Heart right ventricle (tissue), 16 donors: ENCODE measurements around the gene CRIP3. TPM values are rescaled to one million over a fixed set of nuclear protein-coding genes. Genes with fewer than 3 reads are reported as not detected.

Experiments used
- ATAC-seq, 8 donors: fragments of 200-7000 bp; cut with Tn5 transposase; one replicate each; pipeline ENCODE4 v1.9.1; 2020; ENCODE audit warnings: mild to moderate bottlenecking in 8 of 8, moderate library complexity in 8 of 8, moderate number of reproducible peaks in 1 of 8
- DNase-seq, 2 donors: peaks; one replicate each; pipeline ENCODE4 v3.0.0-alpha.2; 2020
- H3K27ac ChIP-seq, 10 donors: fragments of 200-600 bp; sonication (generic) in 2 of 10; one replicate each; pipeline versions ENCODE4 v1.5.0 to v1.8.0; 2020 to 2022; ENCODE audit warnings: mild to moderate bottlenecking in 3 of 10
- H3K27me3 ChIP-seq, 7 donors: fragments of 200-600 bp; one replicate each; pipeline ENCODE4 v1.8.0; 2021 to 2022; ENCODE audit warnings: mild to moderate bottlenecking in 2 of 7
- H3K36me3 ChIP-seq, 9 donors: fragments of 200-600 bp; sonication (generic) in 1 of 9; one replicate each; pipeline versions ENCODE4 v1.5.0 to v1.8.0; 2020 to 2022; ENCODE audit warnings: mild to moderate bottlenecking in 2 of 9
- H3K4me1 ChIP-seq, 9 donors: fragments of 200-600 bp; sonication (generic) in 1 of 9; one replicate each; pipeline versions ENCODE4 v1.5.0 to v1.8.0; 2020 to 2022; ENCODE audit warnings: mild to moderate bottlenecking in 4 of 9
- H3K4me3 ChIP-seq, 10 donors: fragments of 200-600 bp; sonication (generic) in 2 of 10; one replicate each; pipeline versions ENCODE4 v1.5.0 to v1.8.0; 2020 to 2022; ENCODE audit warnings: mild to moderate bottlenecking in 7 of 10, moderate library complexity in 2 of 10
- H3K9me3 ChIP-seq, 11 donors: fragments of 200-600 bp in 10 of 11; sonication (generic) in 2 of 11; one replicate each; pipeline versions ENCODE4 v1.5.0 to v1.8.0; 2013 to 2022; ENCODE audit warnings: mild to moderate bottlenecking in 2 of 11, control low read depth in 1 of 11, moderate library complexity in 1 of 11
- CTCF ChIP-seq, 9 donors: fragments of 200-600 bp; sonication (generic) in 2 of 9; IDR thresholded peaks; one replicate each; pipeline versions ENCODE4 v1.5.0 to v1.8.0; 2021 to 2022; ENCODE audit warnings: antibody characterized with exemption in 9 of 9, mild to moderate bottlenecking in 5 of 9, moderate library complexity in 1 of 9
- WGBS, 2 donors: extraction: QIAGEN DNeasy Blood & Tissue Kit; methylation state at CpG; one replicate each; pipeline ENCODE4 v1.1.7; 2013; ENCODE audit warnings: inconsistent platforms in 1 of 2; 5-methylcytosine and 5-hydroxymethylcytosine counted together
- intact Hi-C, 10 donors: fragments of 100-400 bp; cut with DNase I; formaldehyde crosslinking; loops; one replicate each; pipeline versions ENCODE4 v1.11.1 to v1.14.2; 2022
- polyA plus RNA-seq, 2 donors: library from polyadenylated mRNA; stranded (reverse); fragments of 200-250 nt; gene quantifications; one replicate each; pipeline ENCODE4 v1.2.3, GENCODE V29; 2013
- total RNA-seq, 10 donors: library from RNA; stranded (reverse); fragmentation: NEBNext Ultra II Directional in 3 of 10; extraction: Animal tissue kit (Norgen Biotek cat#: 25700) in 3 of 10; gene quantifications; one replicate each; pipeline versions ENCODE4 v1.2.1 to v1.2.4, GENCODE V29; 2021 to 2023
- donor health status: Arrhythmogenic right ventricular cardiomyopathy.
- donor health status: ischemic (EF 13 %, LVEDD 7.1; RV severe dilation, severe dysfunction).
- donor health status: healthy with polysubstance abuse.
- donor health status: DM: no; HTN: yes; CAD: no.
- donor health status: DM: no; HTN: no; CAD: no.
- donor health status: ischemic (EF 25% LVEDD 6.9; RV normal size, moderate dysfunction).
- donor health status: ischemic (EF 25% LVEDD 5.7; RV mildly dilated, moderate dysfunction).
- donor health status: healthy.
- donor health status: DM: yes; HTN: yes; CAD: no.
- donor health status: Ischemic cardiomyopathy.
- donor health status: ischemic (EF 35%, LVEDD 5.7; RV mildly dilated, moderate dysfunction).
- donor health status: nonischemic (EF 11% LVEDD 7.7; RV severe dilation, severe dysfunction).
- donor health status: DM: yes; HTN: yes; CAD: no.
- donor health status: PGD.
- donor health status: ischemic (EF 29% LVEDD 5.4; RV normal size, mild dysfunction).
- donor health status: nonischemic (EF 23%, LVEDD 6.1; RV moderate dilation, normal function).

CRIP3 gene
- total and polyA plus RNA-seq, 12 donors, result 2.7 to 84.5 (median 26.3) TPM

GRCh38 chr6:43257367-43258145, 51.1 kb downstream of the CRIP3 start:
- ATAC-seq (no peak), DNase-seq (no peak)
- H3K4me3 ChIP-seq, result no peak overlapping the region
- WGBS, 2 donors, result 81 to 82% methylated on average over 12 of the region's 12 CpGs
- H3K27ac ChIP-seq, result no peak overlapping the region
- intact Hi-C loops, result no loop called here
- H3K9me3 ChIP-seq, result no peaks in the 10 kb centered on the region
- peaks cover 0 to 9% (median 0%) of the 10 kb centered on the region in 9 donors for H3K4me1 ChIP-seq
- no peak for TF ChIP-seq CTCF (IDR thresholded peaks at IDR 0.05)
- H3K36me3 ChIP-seq, result no peaks in the 10 kb centered on the region
- H3K27me3 ChIP-seq, result peaks cover 0 to 14% (median 9%) of the 10 kb centered on the region in 7 donors

DNA sequence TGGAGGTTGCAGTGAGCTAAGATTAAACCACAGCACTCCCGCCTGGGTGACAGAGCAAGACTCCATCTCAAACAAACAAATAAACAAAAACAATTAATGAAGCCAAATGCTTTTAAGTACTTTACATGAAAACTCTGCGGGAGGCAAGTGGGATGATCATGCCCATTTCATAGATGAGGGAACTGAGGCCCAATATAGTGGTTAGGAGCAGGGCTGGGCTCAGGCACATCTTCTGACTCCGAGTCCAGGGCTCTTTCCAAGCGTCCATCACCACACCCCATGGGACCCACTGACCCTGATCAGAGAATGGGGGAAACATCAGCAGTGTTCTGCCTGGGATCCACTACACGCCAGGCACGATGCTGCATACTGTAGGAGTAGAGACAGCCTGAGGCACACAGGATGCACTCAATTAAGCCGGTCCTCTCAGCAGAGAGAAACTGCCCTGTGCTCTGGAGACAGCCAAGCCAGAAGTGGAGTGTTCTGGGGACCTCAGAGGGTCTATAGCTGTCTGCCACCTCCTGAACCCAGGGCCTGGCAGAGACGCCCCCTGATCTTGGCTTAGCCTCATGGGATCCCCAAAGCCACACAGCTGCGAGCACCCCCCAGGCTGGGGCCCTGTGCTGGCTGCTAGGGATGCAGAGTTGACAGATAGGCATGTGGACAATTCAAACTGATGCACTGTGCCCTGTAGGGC, 51.8 kb downstream of the CRIP3 start:
- ATAC-seq, result no peak
- Histone ChIP-seq H3K27me3 (peaks cover 0 to 16% (median 11%) of the 10 kb centered on the region in 7 donors), H3K4me1 (peaks cover 0 to 9% (median 0%) of the 10 kb centered on the region in 9 donors), H3K4me3 (no peak overlapping the region), H3K27ac (no peak overlapping the region), H3K36me3 (no peaks in the 10 kb centered on the region), H3K9me3 (no peaks in the 10 kb centered on the region)
- WGBS, 2 donors, result 85% methylated on average over 9 of the region's 9 CpGs
- TF ChIP-seq CTCF (IDR thresholded peaks at IDR 0.05), result no peak
- DNase-seq, result no peak
- intact Hi-C loops, result no loop called here

Other genes with a start within 250 kb of the CRIP3 start
- 100 to 1,000 TPM in 3 of 10 donors, 10 to 100 TPM in 7; 76.0 to 139 (median 93.5) TPM for gene MRPL2, start 249.4 kb downstream of the CRIP3 start, total RNA-seq
- gene MRPL2, start 249.4 kb downstream of the CRIP3 start, polyA plus RNA-seq, result 100 to 1,000 TPM; 141 to 165 TPM
- 10 to 100 TPM; 26.3 to 34.2 (median 28.3) TPM for gene KLC4, start 249.2 kb downstream of the CRIP3 start, total RNA-seq
- gene KLC4, start 249.2 kb downstream of the CRIP3 start, polyA plus RNA-seq, result 10 to 100 TPM; 17.9 to 43.7 TPM
- gene PTK7, start 232.5 kb downstream of the CRIP3 start, total RNA-seq, result 1 to 10 TPM; 1.0 to 5.9 (median 2.2) TPM
- gene PTK7, start 232.5 kb downstream of the CRIP3 start, polyA plus RNA-seq, result 1 to 10 TPM in 1 of 2 donors, under 1 TPM in 1; 0.80 to 6.3 TPM
- gene SRF, start 137.6 kb downstream of the CRIP3 start, total RNA-seq, result 10 to 100 TPM; 52.0 to 94.3 (median 70.1) TPM
- gene SRF, start 137.6 kb downstream of the CRIP3 start, polyA plus RNA-seq, result 10 to 100 TPM; 30.5 to 54.6 TPM
- gene CUL9, start 126.6 kb downstream of the CRIP3 start, total RNA-seq, result 10 to 100 TPM in 8 of 10 donors, 1 to 10 TPM in 2; 7.8 to 17.1 (median 13.4) TPM
- gene CUL9, start 126.6 kb downstream of the CRIP3 start, polyA plus RNA-seq, result 10 to 100 TPM in 1 of 2 donors, 1 to 10 TPM in 1; 9.0 to 32.0 TPM
- gene DNPH1, start 79.3 kb downstream of the CRIP3 start, total RNA-seq, result 10 to 100 TPM; 16.0 to 29.6 (median 25.7) TPM
- 10 to 100 TPM; 25.0 to 51.3 TPM for gene DNPH1, start 79.3 kb downstream of the CRIP3 start, polyA plus RNA-seq
- under 1 TPM; 0.22 to 0.69 (median 0.32) TPM for gene TTBK1, start 65.3 kb downstream of the CRIP3 start, total RNA-seq
- under 1 TPM; 0.04 to 0.22 TPM for gene TTBK1, start 65.3 kb downstream of the CRIP3 start, polyA plus RNA-seq
- under 1 TPM in 5 of 10 donors, not detected in 5; 0.15 to 0.37 (median 0.25) TPM for gene SLC22A7, start 10.6 kb downstream of the CRIP3 start, total RNA-seq
- under 1 TPM in 1 of 2 donors, not detected in 1; 0.15 TPM for gene SLC22A7, start 10.6 kb downstream of the CRIP3 start, polyA plus RNA-seq
- gene ZNF318, start 60.8 kb upstream of the CRIP3 start, total RNA-seq, result 10 to 100 TPM in 9 of 10 donors, 1 to 10 TPM in 1; 9.3 to 20.4 (median 14.0) TPM
- 10 to 100 TPM in 1 of 2 donors, 1 to 10 TPM in 1; 3.4 to 13.8 TPM for gene ZNF318, start 60.8 kb upstream of the CRIP3 start, polyA plus RNA-seq
- 10 to 100 TPM in 7 of 10 donors, 1 to 10 TPM in 3; 7.8 to 16.8 (median 10.9) TPM for gene ABCC10, start 118.7 kb upstream of the CRIP3 start, total RNA-seq
- gene ABCC10, start 118.7 kb upstream of the CRIP3 start, polyA plus RNA-seq, result 10 to 100 TPM in 1 of 2 donors, 1 to 10 TPM in 1; 7.1 to 44.3 TPM
- 1 to 10 TPM in 6 of 10 donors, under 1 TPM in 3, not detected in 1; 0.28 to 5.1 (median 1.2) TPM for gene DLK2, start 146.7 kb upstream of the CRIP3 start, total RNA-seq
- gene DLK2, start 146.7 kb upstream of the CRIP3 start, polyA plus RNA-seq, result 1 to 10 TPM; 1.8 to 4.5 TPM
- 10 to 100 TPM; 14.7 to 29.3 (median 19.6) TPM for gene TJAP1, start 168.7 kb upstream of the CRIP3 start, total RNA-seq
- 10 to 100 TPM; 13.0 to 29.7 TPM for gene TJAP1, start 168.7 kb upstream of the CRIP3 start, polyA plus RNA-seq
- gene LRRC73, start 201.5 kb upstream of the CRIP3 start, total RNA-seq, result 1 to 10 TPM in 8 of 10 donors, under 1 TPM in 2; 0.53 to 3.8 (median 2.1) TPM
- gene LRRC73, start 201.5 kb upstream of the CRIP3 start, polyA plus RNA-seq, result 1 to 10 TPM in 1 of 2 donors, under 1 TPM in 1; 0.44 to 1.9 TPM
- 10 to 100 TPM; 52.6 to 86.3 (median 69.0) TPM for gene YIPF3, start 208.1 kb upstream of the CRIP3 start, total RNA-seq
- 100 to 1,000 TPM in 1 of 2 donors, 10 to 100 TPM in 1; 50.3 to 115 TPM for gene YIPF3, start 208.1 kb upstream of the CRIP3 start, polyA plus RNA-seq
- 10 to 100 TPM; 10.3 to 21.9 (median 15.3) TPM for gene POLR1C, start 208.3 kb upstream of the CRIP3 start, total RNA-seq
- 10 to 100 TPM; 13.9 to 35.5 TPM for gene POLR1C, start 208.3 kb upstream of the CRIP3 start, polyA plus RNA-seq